Natural killer cell (primary cell): Measurements from ENCODE around the gene LIN7A. TPM values are rescaled to one million over a fixed set of nuclear protein-coding genes. Genes with fewer than 3 reads are reported as not detected.

ENCODE experiments used
- ATAC-seq, 3 donors: fragments of 150-1000 bp in 2 of 3; fragments of 200-7000 bp in 1 of 3; cut with Tn5 transposase; 1 replicate in 1 of 3; 2 replicates in 2 of 3; pipeline ENCODE4 v1.10.0; 2021; ENCODE audit warnings: mild to moderate bottlenecking in 2 of 3, moderate library complexity in 2 of 3
- DNase-seq, 2 donors: peaks; one replicate each; pipeline versions ENCODE4 v3.0.0 to v3.0.0-alpha.2; 2013 to 2021; ENCODE audit warnings: mixed read lengths in 1 of 2
- H3K27ac ChIP-seq: one replicate; pipeline ENCODE4 v1.5.1; 2013; ENCODE audit warnings: mild to moderate bottlenecking, low read length
- H3K27me3 ChIP-seq: one replicate; pipeline ENCODE4 v1.6.1; 2013; ENCODE audit warnings: low read length; ENCODE audit not compliant: control insufficient read depth, insufficient read depth
- H3K36me3 ChIP-seq: one replicate; pipeline ENCODE4 v1.6.1; 2013; ENCODE audit warnings: low read length; ENCODE audit not compliant: control insufficient read depth, insufficient read depth
- H3K4me1 ChIP-seq: one replicate; pipeline ENCODE4 v1.6.1; 2013; ENCODE audit warnings: low read length; ENCODE audit not compliant: control insufficient read depth, insufficient read depth
- H3K4me3 ChIP-seq: one replicate; pipeline ENCODE4 v1.5.1; 2013; ENCODE audit warnings: low read length
- H3K9me3 ChIP-seq: one replicate; pipeline ENCODE4 v1.6.1; 2013; ENCODE audit warnings: low read length; ENCODE audit not compliant: control insufficient read depth, insufficient read depth
- H3K27ac Mint-ChIP-seq, 2 donors: one replicate each; pipeline ENCODE4 v1.8.0; 2022; ENCODE audit warnings: mild to moderate bottlenecking in 2 of 2, mixed read lengths in 2 of 2, moderate library complexity in 1 of 2
- H3K27me3 Mint-ChIP-seq, 2 donors: one replicate each; pipeline ENCODE4 v1.8.0; 2022; ENCODE audit warnings: low read depth in 2 of 2, mixed read lengths in 2 of 2
- H3K36me3 Mint-ChIP-seq: one replicate; pipeline ENCODE4 v1.8.0; 2022; ENCODE audit warnings: mixed read lengths
- H3K4me1 Mint-ChIP-seq, 2 donors: one replicate each; pipeline ENCODE4 v1.8.0; 2022; ENCODE audit warnings: mixed read lengths in 2 of 2
- H3K4me3 Mint-ChIP-seq: one replicate; pipeline ENCODE4 v1.8.0; 2022; ENCODE audit warnings: mild to moderate bottlenecking, moderate library complexity, mixed read lengths
- H3K9me3 Mint-ChIP-seq, 2 donors: one replicate each; pipeline ENCODE4 v1.8.0; 2022; ENCODE audit warnings: mixed read lengths in 2 of 2
- CTCF ChIP-seq: fragments of 200-600 bp; IDR thresholded peaks from one replicate; pipeline ENCODE4 v1.8.0; 2022; ENCODE audit warnings: antibody characterized with exemption
- WGBS: methylation state at CpG from one replicate; pipeline ENCODE4 v1.1.7; 2013; ENCODE audit warnings: missing lambda C conversion rate; ENCODE audit not compliant: insufficient coverage; 5-methylcytosine and 5-hydroxymethylcytosine counted together
- intact Hi-C: fragments of 100-400 bp; cut with micrococcal nuclease; formaldehyde crosslinking; loops from one replicate; pipeline ENCODE4 v1.14.2; 2022
- total RNA-seq, 4 donors: library from RNA; stranded (reverse); fragments of 120-200 nt in 1 of 4; gene quantifications; one replicate each; pipeline versions ENCODE4 v1.2.3 to v1.2.4, GENCODE V29; 2013 to 2022

Gene LIN7A
- total RNA-seq, 3 donors from 2014 or later (not counting 1 experiment from before 2014, with no cell fraction given) = 0.12 to 14.9 (median 0.27) TPM

- no peaks in the 10 kb centered on the region for H3K36me3 Mint-ChIP-seq
- H3K27ac ChIP-seq = no peak overlapping the region
- H3K4me1 Mint-ChIP-seq = no peaks in the 10 kb centered on the region
Observed at GRCh38 chr12:80867941-80868340, 69.8 kb downstream of the LIN7A start.

GRCh38 chr12:80864046-80864735 lies 73.5 kb downstream of the LIN7A start:
- Mint-ChIP-seq H3K4me1 (no peaks in the 10 kb centered on the region), H3K36me3 (no peaks in the 10 kb centered on the region), H3K27ac (no peak overlapping the region), H3K27me3 (no peaks in the 10 kb centered on the region), H3K9me3 (peaks cover 7% of the 10 kb centered on the region in 2 donors), H3K4me3 (no peak overlapping the region)
- H3K27me3 ChIP-seq = no peaks in the 10 kb centered on the region
- no peak for TF ChIP-seq CTCF
- no peak overlapping the region for H3K4me3 ChIP-seq
- WGBS = 70% methylated on average over 3 of the region's 4 CpGs
- intact Hi-C loops = no loop called here
- DNase-seq (no peak), ATAC-seq (no peak)
- no peaks in the 10 kb centered on the region for H3K36me3 ChIP-seq
- no peaks in the 10 kb centered on the region for H3K9me3 ChIP-seq
- H3K4me1 ChIP-seq = no peaks in the 10 kb centered on the region
- H3K27ac ChIP-seq = no peak overlapping the region

More at GRCh38 chr12:80867941-80868340, 69.8 kb downstream of the LIN7A start:
- intact Hi-C loops = no loop called here
- Histone ChIP-seq H3K36me3 (no peaks in the 10 kb centered on the region), H3K4me1 (no peaks in the 10 kb centered on the region), H3K4me3 (no peak overlapping the region), H3K9me3 (no peaks in the 10 kb centered on the region), H3K27me3 (no peaks in the 10 kb centered on the region)
- H3K9me3 Mint-ChIP-seq = peaks cover 3 to 9% of the 10 kb centered on the region in 2 donors
- TF ChIP-seq CTCF = no peak
- H3K4me3 Mint-ChIP-seq = no peak overlapping the region
- ATAC-seq (no peak), DNase-seq (no peak)
- no peaks in the 10 kb centered on the region for H3K27me3 Mint-ChIP-seq
- no peak overlapping the region for H3K27ac Mint-ChIP-seq
- WGBS = 64% methylated on average over 3 of the region's 3 CpGs

- intact Hi-C loops = no loop called here
- H3K27ac ChIP-seq = no peak overlapping the region
- H3K27me3 ChIP-seq = no peaks in the 10 kb centered on the region
- no peaks in the 10 kb centered on the region for H3K36me3 ChIP-seq
- DNase-seq = no peak
- 92% methylated on average over 4 of the region's 4 CpGs for WGBS
- no peak for ATAC-seq
- no peak overlapping the region for H3K4me3 ChIP-seq
- H3K9me3 ChIP-seq = no peaks in the 10 kb centered on the region
- no peaks in the 10 kb centered on the region for H3K4me1 Mint-ChIP-seq
- H3K4me1 ChIP-seq = no peaks in the 10 kb centered on the region
- no peaks in the 10 kb centered on the region for H3K36me3 Mint-ChIP-seq
- no peak overlapping the region for H3K4me3 Mint-ChIP-seq
- TF ChIP-seq CTCF = no peak
- H3K27me3 Mint-ChIP-seq = no peaks in the 10 kb centered on the region
- peaks cover 5 to 7% of the 10 kb centered on the region in 2 donors for H3K9me3 Mint-ChIP-seq
- no peak overlapping the region for H3K27ac Mint-ChIP-seq
Observed at GRCh38 chr12:80862531-80862930, 75.2 kb downstream of the LIN7A start.
